SK-N-SH treated with all-trans-retinoic acid at 6 μM for 48 hours (cell line): Measurements from ENCODE around the gene ITGAV.

Source experiments
- ARNTL ChIP-seq: fragments of 450-650 bp; formaldehyde crosslinking; IDR thresholded peaks from 2 replicates; pipeline ENCODE4 v1.5.0; 2020; ENCODE audit warnings: low read depth, mild to moderate bottlenecking, moderate library complexity, borderline replicate concordance
- CSDC2 ChIP-seq: fragments of 250-450 bp; sonication (Bioruptor Pico); IDR thresholded peaks from 2 replicates; pipeline ENCODE4 v1.5.0; 2020; ENCODE audit warnings: mild to moderate bottlenecking, moderate library complexity
- ESRRG ChIP-seq: fragments of 250-450 bp; sonication (Bioruptor Pico); IDR thresholded peaks from 2 replicates; pipeline ENCODE4 v1.6.1; 2021; ENCODE audit warnings: mild to moderate bottlenecking
- RARB ChIP-seq: fragments of 250-450 bp; sonication (Bioruptor Pico); IDR thresholded peaks from 2 replicates; pipeline ENCODE4 v1.8.0; 2021; ENCODE audit warnings: mild to moderate bottlenecking, moderate library complexity
- SNAI2 ChIP-seq: fragments of 250-450 bp; sonication (Bioruptor Pico); IDR thresholded peaks from 2 replicates; pipeline ENCODE4 v1.5.0; 2020; ENCODE audit warnings: mild to moderate bottlenecking, moderate library complexity
- TCF4 ChIP-seq: fragments of 250-450 bp; sonication (Bioruptor Pico); IDR thresholded peaks from 2 replicates; pipeline ENCODE4 v1.8.0; 2021; ENCODE audit warnings: mild to moderate bottlenecking, moderate library complexity, borderline replicate concordance
- ZFP30 ChIP-seq: fragments of 450-650 bp; formaldehyde crosslinking; IDR thresholded peaks from 2 replicates; pipeline ENCODE4 v1.5.0; 2022; ENCODE audit warnings: mild to moderate bottlenecking, moderate library complexity
- ZNF565 ChIP-seq: fragments of 450-650 bp; formaldehyde crosslinking; conservative IDR thresholded peaks from 2 replicates; pipeline ENCODE4 v1.5.0; 2020; ENCODE audit warnings: low read depth, mild to moderate bottlenecking, moderate library complexity
- TF ChIP-seq, protein P1 (sequence below): fragments of 250-450 bp; sonication (Bioruptor Pico); IDR thresholded peaks from 2 replicates; pipeline ENCODE4 v1.5.1; 2021; ENCODE audit warnings: mild to moderate bottlenecking, moderate library complexity
- TF ChIP-seq, protein P2 (sequence below): fragments of 250-450 bp; sonication (Bioruptor Pico); IDR thresholded peaks from 2 replicates; pipeline ENCODE4 v1.5.0; 2020; ENCODE audit warnings: mild to moderate bottlenecking, moderate library complexity
- TF ChIP-seq, protein P3 (sequence below): fragments of 250-450 bp; sonication (Bioruptor Pico); IDR thresholded peaks from 2 replicates; pipeline ENCODE4 v1.8.0; 2021; ENCODE audit warnings: low read depth, mild to moderate bottlenecking, moderate library complexity, borderline replicate concordance
- TF ChIP-seq, protein P4 (sequence below): fragments of 250-450 bp; sonication (Bioruptor Pico); IDR thresholded peaks from 2 replicates; pipeline ENCODE4 v1.8.0; 2020; ENCODE audit warnings: mild to moderate bottlenecking, moderate library complexity, borderline replicate concordance
- TF ChIP-seq, protein P5 (sequence below): fragments of 250-450 bp; sonication (Bioruptor Pico); IDR thresholded peaks from 2 replicates; pipeline ENCODE4 v1.5.1; 2020; ENCODE audit warnings: low read depth, mild to moderate bottlenecking, moderate library complexity

DNA sequence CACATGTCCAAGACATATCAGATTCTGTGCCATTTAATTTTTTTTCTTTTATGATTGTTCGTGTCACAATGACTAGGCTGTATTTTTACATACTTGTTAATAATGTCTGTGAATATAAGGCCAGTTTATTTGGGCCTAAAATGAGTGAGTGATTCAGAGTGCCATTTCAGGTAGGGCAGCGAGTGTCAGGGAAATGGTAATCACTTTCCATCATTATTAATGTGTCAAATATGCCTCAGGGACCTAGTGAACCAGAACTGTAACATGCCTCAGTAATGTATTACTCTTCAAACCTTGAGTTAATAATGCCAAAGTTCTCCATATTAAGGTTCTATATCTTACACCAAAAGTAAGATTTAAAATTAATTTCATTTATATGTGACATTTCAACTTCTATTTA is 112.6 kb downstream of the ITGAV start:
- TF ChIP-seq RARB (CRISPR knock-in tag) (no peak), ESRRG (CRISPR knock-in tag) (no peak), ZNF565 (CRISPR knock-in tag) (no peak), ZFP30 (no peak), ARNTL (CRISPR knock-in tag) (no peak), SNAI2 (CRISPR knock-in tag) (no peak), TCF4 (CRISPR knock-in tag) (no peak), CSDC2 (no peak)
- TF ChIP-seq, protein P1, sequence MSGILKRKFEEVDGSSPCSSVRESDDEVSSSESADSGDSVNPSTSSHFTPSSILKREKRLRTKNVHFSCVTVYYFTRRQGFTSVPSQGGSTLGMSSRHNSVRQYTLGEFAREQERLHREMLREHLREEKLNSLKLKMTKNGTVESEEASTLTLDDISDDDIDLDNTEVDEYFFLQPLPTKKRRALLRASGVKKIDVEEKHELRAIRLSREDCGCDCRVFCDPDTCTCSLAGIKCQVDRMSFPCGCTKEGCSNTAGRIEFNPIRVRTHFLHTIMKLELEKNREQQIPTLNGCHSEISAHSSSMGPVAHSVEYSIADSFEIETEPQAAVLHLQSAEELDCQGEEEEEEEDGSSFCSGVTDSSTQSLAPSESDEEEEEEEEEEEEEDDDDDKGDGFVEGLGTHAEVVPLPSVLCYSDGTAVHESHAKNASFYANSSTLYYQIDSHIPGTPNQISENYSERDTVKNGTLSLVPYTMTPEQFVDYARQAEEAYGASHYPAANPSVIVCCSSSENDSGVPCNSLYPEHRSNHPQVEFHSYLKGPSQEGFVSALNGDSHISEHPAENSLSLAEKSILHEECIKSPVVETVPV (CRISPR knock-in tag): no peak
- TF ChIP-seq, protein P2, sequence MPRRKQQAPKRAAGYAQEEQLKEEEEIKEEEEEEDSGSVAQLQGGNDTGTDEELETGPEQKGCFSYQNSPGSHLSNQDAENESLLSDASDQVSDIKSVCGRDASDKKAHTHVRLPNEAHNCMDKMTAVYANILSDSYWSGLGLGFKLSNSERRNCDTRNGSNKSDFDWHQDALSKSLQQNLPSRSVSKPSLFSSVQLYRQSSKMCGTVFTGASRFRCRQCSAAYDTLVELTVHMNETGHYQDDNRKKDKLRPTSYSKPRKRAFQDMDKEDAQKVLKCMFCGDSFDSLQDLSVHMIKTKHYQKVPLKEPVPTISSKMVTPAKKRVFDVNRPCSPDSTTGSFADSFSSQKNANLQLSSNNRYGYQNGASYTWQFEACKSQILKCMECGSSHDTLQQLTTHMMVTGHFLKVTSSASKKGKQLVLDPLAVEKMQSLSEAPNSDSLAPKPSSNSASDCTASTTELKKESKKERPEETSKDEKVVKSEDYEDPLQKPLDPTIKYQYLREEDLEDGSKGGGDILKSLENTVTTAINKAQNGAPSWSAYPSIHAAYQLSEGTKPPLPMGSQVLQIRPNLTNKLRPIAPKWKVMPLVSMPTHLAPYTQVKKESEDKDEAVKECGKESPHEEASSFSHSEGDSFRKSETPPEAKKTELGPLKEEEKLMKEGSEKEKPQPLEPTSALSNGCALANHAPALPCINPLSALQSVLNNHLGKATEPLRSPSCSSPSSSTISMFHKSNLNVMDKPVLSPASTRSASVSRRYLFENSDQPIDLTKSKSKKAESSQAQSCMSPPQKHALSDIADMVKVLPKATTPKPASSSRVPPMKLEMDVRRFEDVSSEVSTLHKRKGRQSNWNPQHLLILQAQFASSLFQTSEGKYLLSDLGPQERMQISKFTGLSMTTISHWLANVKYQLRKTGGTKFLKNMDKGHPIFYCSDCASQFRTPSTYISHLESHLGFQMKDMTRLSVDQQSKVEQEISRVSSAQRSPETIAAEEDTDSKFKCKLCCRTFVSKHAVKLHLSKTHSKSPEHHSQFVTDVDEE (CRISPR knock-in tag): no peak
- TF ChIP-seq, protein P3, sequence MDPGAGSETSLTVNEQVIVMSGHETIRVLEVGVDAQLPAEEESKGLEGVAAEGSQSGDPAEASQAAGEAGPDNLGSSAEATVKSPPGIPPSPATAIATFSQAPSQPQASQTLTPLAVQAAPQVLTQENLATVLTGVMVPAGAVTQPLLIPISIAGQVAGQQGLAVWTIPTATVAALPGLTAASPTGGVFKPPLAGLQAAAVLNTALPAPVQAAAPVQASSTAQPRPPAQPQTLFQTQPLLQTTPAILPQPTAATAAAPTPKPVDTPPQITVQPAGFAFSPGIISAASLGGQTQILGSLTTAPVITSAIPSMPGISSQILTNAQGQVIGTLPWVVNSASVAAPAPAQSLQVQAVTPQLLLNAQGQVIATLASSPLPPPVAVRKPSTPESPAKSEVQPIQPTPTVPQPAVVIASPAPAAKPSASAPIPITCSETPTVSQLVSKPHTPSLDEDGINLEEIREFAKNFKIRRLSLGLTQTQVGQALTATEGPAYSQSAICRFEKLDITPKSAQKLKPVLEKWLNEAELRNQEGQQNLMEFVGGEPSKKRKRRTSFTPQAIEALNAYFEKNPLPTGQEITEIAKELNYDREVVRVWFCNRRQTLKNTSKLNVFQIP (CRISPR knock-in tag): no peak
- TF ChIP-seq, protein P4, sequence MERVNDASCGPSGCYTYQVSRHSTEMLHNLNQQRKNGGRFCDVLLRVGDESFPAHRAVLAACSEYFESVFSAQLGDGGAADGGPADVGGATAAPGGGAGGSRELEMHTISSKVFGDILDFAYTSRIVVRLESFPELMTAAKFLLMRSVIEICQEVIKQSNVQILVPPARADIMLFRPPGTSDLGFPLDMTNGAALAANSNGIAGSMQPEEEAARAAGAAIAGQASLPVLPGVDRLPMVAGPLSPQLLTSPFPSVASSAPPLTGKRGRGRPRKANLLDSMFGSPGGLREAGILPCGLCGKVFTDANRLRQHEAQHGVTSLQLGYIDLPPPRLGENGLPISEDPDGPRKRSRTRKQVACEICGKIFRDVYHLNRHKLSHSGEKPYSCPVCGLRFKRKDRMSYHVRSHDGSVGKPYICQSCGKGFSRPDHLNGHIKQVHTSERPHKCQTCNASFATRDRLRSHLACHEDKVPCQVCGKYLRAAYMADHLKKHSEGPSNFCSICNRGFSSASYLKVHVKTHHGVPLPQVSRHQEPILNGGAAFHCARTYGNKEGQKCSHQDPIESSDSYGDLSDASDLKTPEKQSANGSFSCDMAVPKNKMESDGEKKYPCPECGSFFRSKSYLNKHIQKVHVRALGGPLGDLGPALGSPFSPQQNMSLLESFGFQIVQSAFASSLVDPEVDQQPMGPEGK (CRISPR knock-in tag): no peak
- TF ChIP-seq, protein P5, sequence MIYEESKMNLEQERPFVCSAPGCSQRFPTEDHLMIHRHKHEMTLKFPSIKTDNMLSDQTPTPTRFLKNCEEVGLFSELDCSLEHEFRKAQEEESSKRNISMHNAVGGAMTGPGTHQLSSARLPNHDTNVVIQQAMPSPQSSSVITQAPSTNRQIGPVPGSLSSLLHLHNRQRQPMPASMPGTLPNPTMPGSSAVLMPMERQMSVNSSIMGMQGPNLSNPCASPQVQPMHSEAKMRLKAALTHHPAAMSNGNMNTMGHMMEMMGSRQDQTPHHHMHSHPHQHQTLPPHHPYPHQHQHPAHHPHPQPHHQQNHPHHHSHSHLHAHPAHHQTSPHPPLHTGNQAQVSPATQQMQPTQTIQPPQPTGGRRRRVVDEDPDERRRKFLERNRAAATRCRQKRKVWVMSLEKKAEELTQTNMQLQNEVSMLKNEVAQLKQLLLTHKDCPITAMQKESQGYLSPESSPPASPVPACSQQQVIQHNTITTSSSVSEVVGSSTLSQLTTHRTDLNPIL: no peak
